Stimulated activated CD8-positive, alpha-beta memory T cell treated with anti-CD3 and anti-CD28 coated beads, Interleukin-4, amount 100 ng/mL, for 24 hours (primary cell): ENCODE results near the gene HMGN3.

Experiments
- DNase-seq: peaks from one replicate; pipeline ENCODE4 v3.0.0-alpha.2; 2020; ENCODE audit warnings: low read depth

HMGN3 gene

GRCh38 chr6:79184641-79185040 lies 49.8 kb downstream of the HMGN3 start:
- no peak for DNase-seq

GRCh38 chr6:79184086-79184485 lies 50.4 kb downstream of the HMGN3 start:
- DNase-seq = no peak

- no peak for DNase-seq
Observed at GRCh38 chr6:79180052-79180451, 54.4 kb downstream of the HMGN3 start.

- DNase-seq = no peak
Observed at GRCh38 chr6:79173378-79173777, 61.1 kb downstream of the HMGN3 start.

GRCh38 chr6:79170959-79171358 lies 63.5 kb downstream of the HMGN3 start:
- no peak for DNase-seq

- DNase-seq = no peak
Observed at GRCh38 chr6:79170431-79170830, 64.1 kb downstream of the HMGN3 start.

- DNase-seq = no peak
Observed at GRCh38 chr6:79168695-79168980, 65.8 kb downstream of the HMGN3 start.

- no peak for DNase-seq
Observed at GRCh38 chr6:79167931-79168694, 66.4 kb downstream of the HMGN3 start.

GRCh38 chr6:79159846-79160245 lies 74.6 kb downstream of the HMGN3 start:
- no peak for DNase-seq

- no peak for DNase-seq
Observed at GRCh38 chr6:79158856-79159516, 75.5 kb downstream of the HMGN3 start.

- DNase-seq = no peak
Observed at GRCh38 chr6:79157961-79158644, 76.4 kb downstream of the HMGN3 start.

- DNase-seq = no peak
Observed at GRCh38 chr6:79152269-79152737, 82.2 kb downstream of the HMGN3 start.
